GM21423 (cell line): ENCODE measurements around the gene OLFML1.

Source experiments
- ATAC-seq: cut with Tn5 transposase; IDR thresholded peaks from one replicate; pipeline ENCODE4 v1.9.1; 2021; ENCODE audit warnings: mild to moderate bottlenecking, moderate library complexity; ENCODE audit not compliant: unreplicated experiment

Gene OLFML1

DNA sequence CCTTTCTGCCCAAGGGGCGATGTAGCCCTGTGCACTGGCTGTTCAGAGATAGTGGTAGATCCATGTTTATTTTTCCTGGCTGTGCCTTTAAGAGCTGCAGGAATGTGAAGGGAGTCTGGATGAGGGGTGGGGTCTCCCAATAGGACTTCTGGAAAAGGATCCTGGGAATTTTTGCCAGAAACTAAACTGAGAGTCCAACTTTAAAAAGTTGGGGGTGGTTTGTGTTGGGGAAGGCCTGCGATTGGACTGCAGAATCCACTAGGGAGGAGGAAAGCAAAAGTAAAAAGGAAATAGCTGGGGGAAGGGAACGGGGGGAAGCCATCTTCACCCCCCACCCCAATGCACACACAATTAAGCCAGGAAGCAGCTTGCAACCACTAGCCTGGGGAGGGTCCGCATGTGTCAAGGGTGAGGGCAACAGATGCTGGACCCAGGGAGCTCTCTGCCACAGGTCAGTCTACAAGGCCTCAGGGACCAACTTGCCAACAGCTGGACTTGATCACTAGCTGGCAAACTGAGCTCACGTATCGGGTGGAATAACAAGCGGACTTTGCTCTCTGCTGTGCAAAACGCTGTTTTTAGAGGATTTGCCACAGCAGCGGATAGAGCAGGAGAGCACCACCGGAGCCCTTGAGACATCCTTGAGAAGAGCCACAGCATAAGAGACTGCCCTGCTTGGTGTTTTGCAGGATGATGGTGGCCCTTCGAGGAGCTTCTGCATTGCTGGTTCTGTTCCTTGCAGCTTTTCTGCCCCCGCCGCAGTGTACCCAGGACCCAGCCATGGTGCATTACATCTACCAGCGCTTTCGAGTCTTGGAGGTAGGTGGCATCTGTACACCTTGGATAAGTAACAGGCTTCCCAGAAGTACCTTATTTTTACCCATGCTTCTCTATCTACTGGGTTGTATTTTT, at the start of gene OLFML1:
OLFML1 (plus strand) TSS at position 321 of the 912 bp plus-strand sequence; CDS start at position 691, 370 bp downstream.
- ATAC-seq: no peak

DNA sequence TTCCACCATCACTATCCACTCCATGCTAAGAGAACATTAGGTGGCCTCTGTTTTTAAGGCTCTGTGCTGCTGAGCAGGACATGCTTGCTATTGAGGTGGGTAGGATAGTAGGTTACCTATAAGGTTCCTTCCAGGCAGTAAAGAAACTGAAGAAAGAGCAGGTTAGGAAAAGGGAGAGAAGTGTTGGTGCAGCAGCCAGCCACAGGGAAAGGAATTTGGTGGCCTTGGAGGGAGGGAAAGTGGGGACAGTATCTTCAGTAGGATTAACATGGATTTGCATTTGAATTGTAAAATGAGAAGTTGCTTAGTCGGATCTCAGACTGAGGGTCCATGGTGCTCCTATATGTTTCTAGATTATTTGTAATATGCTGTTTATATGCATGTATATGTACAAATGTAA, 49.2 kb upstream of the OLFML1 start:
- no peak for ATAC-seq

DNA sequence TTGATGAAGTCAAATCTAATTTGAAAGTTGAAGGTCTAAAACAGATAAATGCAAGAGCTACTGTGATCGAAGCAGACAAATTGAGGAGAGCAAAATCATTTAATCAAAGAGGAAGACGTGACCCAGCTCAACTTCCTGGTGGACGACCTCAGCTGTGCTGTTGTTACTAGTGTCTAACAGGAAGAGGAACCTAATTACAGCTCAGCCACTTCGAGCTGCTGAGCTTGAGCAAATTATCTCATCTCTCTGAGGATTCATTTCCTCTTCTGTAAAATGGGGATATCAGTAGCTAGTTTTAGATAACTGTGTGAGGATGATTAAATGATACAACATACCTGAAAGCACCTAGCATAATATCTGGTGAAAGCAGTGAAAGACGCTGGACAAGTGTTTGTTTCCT, 48.6 kb upstream of the OLFML1 start:
- ATAC-seq: peak; percentile 89

DNA sequence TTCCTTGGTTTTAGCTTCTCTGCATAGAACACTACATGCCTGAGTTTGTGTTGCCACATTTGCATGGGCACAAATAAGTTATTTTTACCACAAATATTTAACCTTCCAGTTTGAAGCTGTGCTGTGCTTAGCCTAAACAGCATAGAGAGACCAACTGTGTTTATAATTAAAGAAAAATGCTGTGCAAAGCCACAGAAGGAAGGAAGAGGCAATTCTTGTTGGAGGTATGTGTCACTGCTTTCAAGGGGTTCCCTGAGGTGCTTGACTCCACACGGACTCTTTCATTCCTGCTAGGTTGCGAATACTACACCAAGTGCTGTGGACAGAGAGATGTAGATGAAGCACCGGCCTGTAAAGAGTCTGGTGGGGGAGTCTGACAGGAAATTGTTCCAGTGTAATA, 47.6 kb upstream of the OLFML1 start:
- ATAC-seq: no peak

DNA sequence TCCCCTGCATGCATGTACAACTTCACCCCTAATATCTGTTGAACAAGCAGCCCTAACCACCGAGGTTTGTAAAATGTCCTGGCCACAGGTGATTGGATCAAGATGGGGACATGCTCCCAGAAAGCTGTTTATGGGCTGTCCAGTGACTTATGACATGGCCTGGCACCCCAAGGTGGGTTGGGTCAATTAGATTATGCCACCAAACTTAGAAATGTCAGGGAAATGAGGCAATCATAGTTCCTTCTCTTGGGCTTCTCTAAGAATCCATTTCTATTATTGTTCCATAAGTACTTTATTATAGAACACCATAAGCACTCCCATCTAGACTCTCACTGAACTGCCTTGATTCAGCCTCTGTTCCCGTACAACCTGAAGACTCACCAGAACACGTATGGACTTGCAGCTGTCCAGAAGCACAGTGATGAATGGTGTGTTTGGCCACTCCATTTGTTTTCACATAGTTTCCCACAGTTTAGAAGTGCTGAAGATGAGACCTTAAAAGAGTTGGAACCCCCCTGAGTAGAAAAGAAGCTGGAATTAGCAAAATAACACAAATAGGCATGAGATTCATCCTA, 45.5 kb upstream of the OLFML1 start:
- ATAC-seq: no peak

DNA sequence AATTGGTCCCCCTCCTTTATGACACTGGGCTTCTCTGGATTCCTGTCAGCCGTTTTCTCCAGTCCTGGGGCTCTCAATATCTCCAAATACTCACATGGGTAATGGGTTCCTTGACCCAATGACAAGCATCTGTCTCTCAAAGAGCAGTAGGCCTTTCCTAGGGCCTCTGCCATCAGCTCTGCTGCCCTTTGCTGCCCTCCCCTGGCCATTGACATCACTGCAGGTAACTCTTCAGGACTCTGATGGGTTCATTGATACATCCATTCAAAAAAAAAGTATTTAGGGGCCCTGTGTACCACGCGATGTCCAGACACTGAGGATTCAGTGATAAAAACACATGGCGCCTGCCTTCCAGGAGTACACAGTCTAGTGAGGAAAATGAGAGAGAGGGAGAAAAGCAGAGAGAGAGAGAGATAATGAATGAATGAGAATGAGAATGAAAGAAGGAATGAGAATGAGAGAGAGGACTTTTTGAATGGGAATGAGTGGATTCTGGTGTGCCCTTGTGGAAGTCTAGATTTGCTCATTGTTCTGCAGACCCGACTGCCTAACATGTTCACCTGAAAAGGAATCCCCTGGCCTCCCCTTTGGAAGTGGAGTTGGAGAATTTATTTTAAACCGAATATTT, 42.6 kb upstream of the OLFML1 start:
- peak; percentile 95 for ATAC-seq

DNA sequence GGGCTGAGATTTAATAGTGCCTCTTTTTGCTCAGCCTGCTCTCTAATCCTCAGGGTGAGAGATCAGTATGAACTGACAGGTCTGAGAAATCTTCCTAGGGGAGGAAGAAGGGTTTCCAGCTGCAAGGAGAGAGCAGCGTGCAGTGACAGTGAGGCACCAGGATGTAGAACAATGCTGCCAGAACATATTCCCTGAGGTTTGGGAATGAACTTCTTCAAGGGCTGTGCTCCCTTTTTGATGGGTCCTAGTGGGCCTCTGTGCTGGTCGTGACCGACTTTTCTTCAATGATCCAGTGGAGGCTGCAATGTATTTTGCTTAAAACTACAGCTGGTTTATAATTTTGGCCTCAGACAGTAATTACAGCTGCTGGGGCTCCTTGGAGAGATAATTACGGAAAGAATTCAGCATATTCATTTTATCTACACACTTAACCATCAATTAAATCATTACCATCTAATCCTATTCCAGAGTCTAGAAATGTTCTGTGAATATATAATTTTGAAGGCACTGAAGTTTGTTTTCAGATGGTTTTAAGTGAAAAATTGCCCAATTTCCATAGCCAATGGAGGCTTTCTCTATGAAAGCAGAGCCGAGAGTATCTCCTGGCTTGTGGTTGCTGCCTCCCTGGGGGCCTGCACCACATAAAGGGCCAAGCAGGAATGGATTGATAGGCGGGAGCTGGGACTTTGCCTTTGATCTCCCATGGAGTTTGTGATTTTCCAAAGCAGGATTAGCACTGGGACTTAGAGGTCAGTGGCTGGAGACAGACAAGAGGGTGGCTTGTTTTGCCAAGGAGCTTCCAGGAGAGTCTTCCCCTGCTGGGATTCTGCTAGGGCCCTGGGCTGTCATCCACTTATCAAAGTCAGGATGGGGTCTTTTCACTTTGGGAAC, 41.0 kb upstream of the OLFML1 start:
- ATAC-seq: no peak

DNA sequence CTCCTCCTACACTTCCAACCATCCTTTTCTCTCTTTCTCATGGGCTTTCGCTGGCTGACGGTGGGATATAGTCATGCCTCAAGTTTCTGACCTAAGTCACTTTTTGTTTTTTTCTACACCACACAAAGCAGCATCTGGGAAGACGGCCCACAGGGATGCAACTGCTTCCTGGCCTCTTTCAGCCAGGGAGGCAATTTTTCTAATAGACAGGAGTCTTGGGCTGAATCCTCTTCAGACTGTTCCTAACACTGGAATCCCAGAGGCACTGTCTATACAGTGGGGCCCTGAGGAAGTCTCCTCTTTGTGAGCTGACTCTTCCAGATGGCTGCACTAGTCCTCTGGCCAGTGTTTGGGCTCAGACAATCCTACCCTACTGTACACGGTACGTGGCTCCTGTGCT, 39.7 kb upstream of the OLFML1 start:
- no peak for ATAC-seq

DNA sequence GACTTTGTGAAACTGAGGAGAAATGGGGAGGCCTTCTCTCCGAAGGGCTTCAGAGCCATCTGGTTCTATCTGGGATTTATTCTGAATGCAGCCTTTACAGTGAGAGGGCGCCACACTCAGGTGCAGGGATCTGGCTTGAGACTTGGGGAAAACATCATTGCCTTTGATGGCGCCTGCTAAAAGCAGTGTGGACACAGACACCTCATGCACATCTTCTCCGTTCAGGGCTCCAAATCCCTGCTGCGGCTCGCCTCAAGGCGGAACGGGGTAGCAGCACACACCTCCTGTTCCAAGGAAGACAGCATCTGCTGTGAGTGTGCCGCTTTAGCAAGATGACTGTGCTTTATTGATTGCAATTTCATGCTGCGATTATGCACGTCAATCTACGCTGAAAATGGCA, 37.1 kb upstream of the OLFML1 start:
- ATAC-seq: no peak

DNA sequence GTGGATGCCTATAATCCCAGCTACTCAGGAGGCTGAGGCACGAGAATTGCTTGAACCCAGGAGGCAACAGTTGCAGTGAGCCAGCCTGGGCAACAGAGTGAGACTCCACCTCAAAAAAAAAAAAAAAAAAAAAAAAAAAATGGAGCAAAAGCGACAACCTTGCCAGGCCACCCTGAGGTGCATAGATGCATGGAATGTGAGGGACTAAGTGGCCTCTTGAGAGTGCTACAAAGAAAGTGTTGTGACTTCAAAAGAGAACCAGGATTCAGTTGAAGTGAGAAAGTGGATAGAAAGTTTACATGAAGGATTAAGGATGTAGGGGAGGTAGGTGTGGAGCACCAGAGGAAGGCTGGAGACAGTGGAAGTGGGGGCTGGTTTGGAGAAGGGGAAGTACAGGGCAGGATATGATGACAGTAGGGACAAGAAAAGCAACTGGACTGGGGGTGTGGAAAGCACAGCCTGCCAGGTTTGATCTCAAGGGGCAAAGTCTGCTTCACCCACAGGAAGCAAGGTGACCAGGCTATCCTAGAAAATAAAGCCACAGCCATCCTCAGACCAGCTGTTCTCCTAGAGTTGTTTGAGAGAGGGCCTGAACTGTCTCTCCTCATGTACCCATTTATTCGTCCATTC, 36.0 kb upstream of the OLFML1 start:
- no peak for ATAC-seq

DNA sequence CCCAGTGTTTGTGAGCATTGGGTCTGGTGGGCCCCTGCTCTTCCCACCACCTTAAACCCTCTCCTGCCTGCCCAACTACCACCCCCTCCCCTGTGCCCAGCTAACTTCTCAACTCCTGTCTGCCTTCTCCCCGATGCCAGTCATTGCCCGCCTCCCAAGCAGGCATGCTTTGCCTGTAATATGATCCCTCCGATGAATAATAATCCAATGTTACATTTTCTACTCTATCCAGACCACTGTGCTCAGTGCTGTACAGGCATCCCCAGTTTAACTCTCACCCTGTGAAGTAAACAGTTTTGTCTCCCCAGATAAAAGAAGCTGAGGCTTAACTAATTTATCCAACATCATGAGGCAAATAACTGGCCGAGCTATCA, 35.5 kb upstream of the OLFML1 start:
- ATAC-seq: no peak

DNA sequence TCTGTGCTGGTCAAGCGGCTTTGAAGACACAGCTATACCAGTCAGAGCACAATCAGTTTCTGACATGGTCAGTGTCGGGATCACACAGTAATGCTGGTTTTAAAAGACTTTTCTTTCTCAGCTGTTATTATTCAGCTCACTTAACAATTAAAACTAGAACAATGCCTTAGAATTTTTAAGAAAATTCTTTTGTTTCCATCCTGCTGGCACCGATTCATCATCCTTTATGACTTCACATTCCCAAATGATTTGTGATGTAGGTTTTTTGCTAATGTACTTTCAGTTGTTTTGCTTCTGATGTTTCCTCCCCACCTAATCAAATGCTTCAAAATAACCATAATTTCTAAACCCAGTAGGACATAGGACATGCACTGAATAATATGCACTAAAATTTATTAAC, 34.5 kb upstream of the OLFML1 start:
- no peak for ATAC-seq

DNA sequence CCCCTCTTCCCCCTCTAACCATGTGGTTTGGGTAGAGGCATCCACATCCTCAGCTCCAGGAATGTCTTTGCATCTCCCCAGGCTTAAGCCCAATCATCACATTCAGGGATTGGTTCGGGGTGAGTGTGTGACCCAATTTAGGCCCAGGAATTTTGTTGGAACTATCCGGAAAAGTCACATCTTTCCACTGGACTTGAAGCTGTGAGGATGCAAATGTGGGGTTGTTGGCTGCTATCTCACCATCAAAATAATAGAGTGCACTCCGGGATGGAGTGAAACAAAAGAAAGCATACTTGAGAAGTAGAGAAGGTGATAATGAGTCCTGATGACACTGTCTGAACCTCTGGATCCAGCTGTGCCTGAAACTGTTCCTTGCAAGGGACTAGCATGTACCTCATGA, 33.8 kb upstream of the OLFML1 start:
- no peak for ATAC-seq

DNA sequence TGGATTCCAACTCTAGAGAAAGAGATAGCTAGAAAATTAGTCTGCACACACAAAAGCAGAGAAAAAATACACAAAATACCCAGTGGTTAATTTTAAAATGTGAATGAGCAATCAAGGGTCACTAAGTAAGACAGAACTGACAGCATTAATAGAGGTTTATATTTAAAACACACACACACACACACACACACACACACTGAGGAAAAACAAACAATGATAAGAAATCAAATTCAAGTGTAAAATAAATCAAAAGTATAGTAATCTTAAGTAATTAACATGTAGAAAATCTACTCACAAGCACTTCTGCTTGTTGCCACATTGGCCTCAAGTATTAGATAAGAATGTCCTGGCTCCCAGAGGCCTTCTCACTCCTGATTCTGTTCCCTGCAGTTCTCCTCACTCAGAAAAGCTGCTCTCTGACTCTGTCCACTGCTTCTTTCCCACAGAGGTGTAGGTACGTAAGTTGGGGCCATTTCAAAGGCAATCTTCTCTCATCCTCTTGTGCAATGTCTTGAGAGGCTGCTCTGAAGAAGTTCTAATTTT, 33.3 kb upstream of the OLFML1 start:
- no peak for ATAC-seq

DNA sequence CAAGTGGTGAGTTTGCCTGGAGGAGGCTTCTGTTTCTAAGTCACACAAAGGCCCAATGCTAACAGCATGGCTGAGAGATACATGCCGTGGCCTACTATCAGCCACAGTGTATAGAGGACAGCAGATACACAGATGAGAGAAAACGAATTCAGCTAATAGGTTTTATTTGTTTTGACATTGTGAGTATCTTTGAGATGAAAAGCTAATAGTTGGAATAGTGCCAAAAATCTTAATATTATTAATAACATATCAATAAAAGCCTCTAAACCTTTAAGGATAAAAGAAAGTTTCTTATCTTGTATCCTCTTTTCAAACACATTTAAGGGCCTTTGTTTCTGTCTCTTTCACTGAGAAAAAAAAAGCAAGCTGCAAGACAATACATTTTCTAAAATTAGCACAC, 30.5 kb upstream of the OLFML1 start:
- ATAC-seq: no peak

DNA sequence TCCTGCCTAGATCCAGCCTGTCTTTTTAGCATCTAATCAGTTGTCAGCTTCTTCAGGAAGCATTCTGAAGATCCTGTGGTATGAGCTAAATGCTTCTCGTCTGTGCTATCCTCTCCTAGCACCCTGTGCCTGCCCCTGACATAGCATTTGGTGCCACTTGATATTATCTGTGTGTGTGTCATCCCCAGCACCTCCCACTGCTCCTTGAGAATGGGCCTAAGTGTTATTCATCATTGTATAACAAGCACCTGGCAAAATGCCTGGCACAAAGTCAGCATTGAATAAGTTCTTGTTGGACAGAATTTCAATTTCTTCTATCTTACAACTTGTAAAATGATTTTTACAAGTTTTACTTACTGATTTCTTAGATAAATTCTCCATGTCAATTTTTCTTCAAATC, 28.1 kb upstream of the OLFML1 start:
- no peak for ATAC-seq

DNA sequence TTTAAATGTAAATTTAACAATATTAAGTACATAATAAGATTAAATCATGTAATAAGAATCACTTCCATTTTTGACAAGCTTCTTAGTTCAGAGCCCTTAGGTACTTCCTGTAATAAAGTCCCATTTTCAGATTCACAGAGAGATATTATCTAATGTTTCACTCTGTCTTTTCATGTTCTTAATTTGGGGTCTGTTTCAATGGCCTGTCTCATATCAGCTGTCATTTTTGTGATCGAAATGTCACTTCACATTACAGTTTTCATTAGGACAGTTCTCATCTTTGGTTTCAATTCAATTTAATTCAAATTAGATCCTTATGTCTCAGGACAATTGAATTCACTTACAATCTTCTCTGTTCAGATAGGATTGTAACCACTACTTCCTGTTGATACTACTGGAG, 22.6 kb upstream of the OLFML1 start:
- no peak for ATAC-seq

DNA sequence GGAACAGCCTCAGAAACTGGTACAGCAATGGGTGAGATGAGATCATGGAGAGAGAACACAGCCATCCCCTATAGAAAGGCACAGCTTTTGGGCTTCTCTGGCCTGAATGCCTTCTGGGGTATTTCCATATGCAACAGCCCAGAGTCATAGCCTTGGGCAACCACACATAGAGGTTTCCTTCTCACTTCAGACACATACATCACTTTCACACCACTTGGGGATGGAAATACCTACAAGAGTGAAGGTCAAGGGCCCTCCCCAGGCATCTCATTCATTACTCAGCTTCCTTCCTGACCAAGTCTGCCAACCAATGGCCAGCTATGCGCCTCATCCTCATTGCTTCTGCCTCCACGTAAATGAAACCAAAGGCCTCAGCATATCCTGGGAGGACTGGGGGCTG, 17.7 kb upstream of the OLFML1 start:
- ATAC-seq: peak; percentile 87

DNA sequence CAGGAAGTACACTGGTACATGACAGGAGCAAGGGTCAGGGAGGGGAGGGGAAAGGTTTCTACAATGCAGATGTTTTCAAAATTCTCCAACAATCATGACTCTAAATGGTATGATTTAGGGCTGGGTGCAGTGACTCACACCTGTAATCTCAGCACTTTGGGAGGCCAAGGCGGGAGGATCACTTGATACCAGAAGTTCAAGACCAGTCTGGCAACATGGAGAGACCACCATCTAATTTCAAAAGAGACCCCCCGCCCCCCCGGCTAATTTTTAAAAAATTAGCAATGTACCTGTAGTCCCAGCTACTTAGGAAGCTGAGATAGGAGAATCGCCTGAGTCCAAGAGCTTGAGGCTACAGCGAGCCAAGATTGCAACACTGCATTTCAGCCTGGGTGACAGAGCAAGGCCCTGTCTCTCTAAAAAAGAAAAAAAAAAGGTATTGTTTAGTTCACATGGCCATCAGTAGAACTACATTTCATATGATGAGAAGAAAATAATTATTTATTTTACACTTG, 15.9 kb upstream of the OLFML1 start:
- ATAC-seq: no peak

DNA sequence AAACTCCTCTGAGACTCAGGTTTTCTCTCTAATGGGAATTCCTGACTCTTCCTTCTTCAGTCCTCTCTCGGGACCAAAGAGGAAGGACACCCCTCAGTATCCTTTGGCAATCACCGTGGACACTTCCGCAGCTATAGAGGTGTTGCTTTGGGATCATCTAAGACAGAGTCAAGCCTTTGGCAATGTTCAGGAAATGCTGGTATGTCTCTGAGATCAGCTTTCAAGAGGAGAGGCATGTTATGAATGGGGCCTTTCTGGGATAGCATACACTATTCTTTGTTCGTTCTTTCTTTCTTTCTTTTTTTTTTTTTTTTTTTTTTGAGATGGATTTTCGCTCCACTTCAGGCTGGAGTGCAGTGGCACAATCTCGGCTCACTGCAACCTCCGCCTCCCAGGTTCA, 14.2 kb upstream of the OLFML1 start:
- no peak for ATAC-seq
